ENCODE measurements around the gene CRTC2. TPM values are rescaled to one million over a fixed set of nuclear protein-coding genes. Genes with fewer than 3 reads are reported as not detected.

Gene CRTC2
- total RNA-seq, 1 donor from 2014 or later, result 107 TPM

GRCh38 chr1:153953859-153954365 is 4.5 kb downstream of the CRTC2 start:
- intact Hi-C loops (cut with micrococcal nuclease), result no loop called here

GRCh38 chr1:153951801-153952200 is 6.6 kb downstream of the CRTC2 start:
- intact Hi-C loops (cut with micrococcal nuclease), result no loop called here

GRCh38 chr1:153951183-153951582 is 7.2 kb downstream of the CRTC2 start:
- intact Hi-C loops (cut with micrococcal nuclease), result no loop called here

- intact Hi-C loops (cut with micrococcal nuclease), result loop anchor here (1.0 kb wide), 2 partner anchors 21 to 31 kb away; partner anchors contain the start of genes CREB3L4 and JTB
These were observed 11.7 kb downstream of the CRTC2 start, which contains the start of gene DENND4B for GRCh38 chr1:153946622-153947241. Gene DENND4B (minus strand): TSS chr1:153946718. CDS start chr1:153944374, 2,344 bp downstream.

GRCh38 chr1:153945795-153946621 is 12.4 kb downstream of the CRTC2 start:
- intact Hi-C loops (cut with micrococcal nuclease), result loop anchor here (1.0 kb wide), 10 partner anchors 11 to 219 kb away; partner anchors contain the start of genes CREB3L4, JTB, RAB13 and RPS27

GRCh38 chr1:153945131-153945794 is 13.1 kb downstream of the CRTC2 start:
- intact Hi-C loops (cut with micrococcal nuclease), result loop anchor here (1.0 kb wide), 8 partner anchors 12 to 218 kb away; partner anchors contain the start of genes RAB13, RPS27 and SLC39A1

GRCh38 chr1:153944827-153945117 is 13.6 kb downstream of the CRTC2 start:
- intact Hi-C loops (cut with micrococcal nuclease), result loop anchor here (1.0 kb wide), 8 partner anchors 13 to 217 kb away; partner anchors contain the start of genes RAB13, RPS27 and SLC39A1

GRCh38 chr1:153944005-153944826 is 14.2 kb downstream of the CRTC2 start:
- intact Hi-C loops (cut with micrococcal nuclease), result no loop called here

- intact Hi-C loops (cut with micrococcal nuclease), result no loop called here
These were observed 15.5 kb downstream of the CRTC2 start for GRCh38 chr1:153942766-153943549.

- intact Hi-C loops (cut with micrococcal nuclease), result no loop called here
These were observed 16.3 kb downstream of the CRTC2 start for GRCh38 chr1:153941826-153942725.

- intact Hi-C loops (cut with micrococcal nuclease), result no loop called here
These were observed 17.7 kb downstream of the CRTC2 start for GRCh38 chr1:153940756-153941155.

GRCh38 chr1:153939476-153939875 is 18.9 kb downstream of the CRTC2 start:
- intact Hi-C loops (cut with micrococcal nuclease), result no loop called here

GRCh38 chr1:153938996-153939395 is 19.4 kb downstream of the CRTC2 start:
- intact Hi-C loops (cut with micrococcal nuclease), result no loop called here

- intact Hi-C loops (cut with micrococcal nuclease), result no loop called here
These were observed 21.1 kb downstream of the CRTC2 start for GRCh38 chr1:153937331-153937730.

- intact Hi-C loops (cut with micrococcal nuclease), result no loop called here
These were observed 22.2 kb downstream of the CRTC2 start for GRCh38 chr1:153936011-153936802.

GRCh38 chr1:153934746-153935145 is 23.7 kb downstream of the CRTC2 start:
- intact Hi-C loops (cut with micrococcal nuclease), result no loop called here

GRCh38 chr1:153933955-153934354 is 24.5 kb downstream of the CRTC2 start:
- intact Hi-C loops (cut with micrococcal nuclease), result no loop called here

- intact Hi-C loops (cut with micrococcal nuclease), result no loop called here
These were observed 25.0 kb downstream of the CRTC2 start for GRCh38 chr1:153933430-153933829.
